ENCODE measurements around the gene FAM171A1.

- TF ChIP-seq POLR2A (IDR thresholded peaks at IDR 0.05; ENCODE audit: low read length) (no peak), GATA1 (IDR thresholded peaks at IDR 0.05; ENCODE audit: low read depth, low read length) (no peak)
Observed at GRCh38 chr10:15176269-15176668, 194.8 kb downstream of the FAM171A1 start.

All from erythroblast (primary cell).